Measurements from ENCODE around the gene B3GALT6.

The B3GALT6 gene

DNA sequence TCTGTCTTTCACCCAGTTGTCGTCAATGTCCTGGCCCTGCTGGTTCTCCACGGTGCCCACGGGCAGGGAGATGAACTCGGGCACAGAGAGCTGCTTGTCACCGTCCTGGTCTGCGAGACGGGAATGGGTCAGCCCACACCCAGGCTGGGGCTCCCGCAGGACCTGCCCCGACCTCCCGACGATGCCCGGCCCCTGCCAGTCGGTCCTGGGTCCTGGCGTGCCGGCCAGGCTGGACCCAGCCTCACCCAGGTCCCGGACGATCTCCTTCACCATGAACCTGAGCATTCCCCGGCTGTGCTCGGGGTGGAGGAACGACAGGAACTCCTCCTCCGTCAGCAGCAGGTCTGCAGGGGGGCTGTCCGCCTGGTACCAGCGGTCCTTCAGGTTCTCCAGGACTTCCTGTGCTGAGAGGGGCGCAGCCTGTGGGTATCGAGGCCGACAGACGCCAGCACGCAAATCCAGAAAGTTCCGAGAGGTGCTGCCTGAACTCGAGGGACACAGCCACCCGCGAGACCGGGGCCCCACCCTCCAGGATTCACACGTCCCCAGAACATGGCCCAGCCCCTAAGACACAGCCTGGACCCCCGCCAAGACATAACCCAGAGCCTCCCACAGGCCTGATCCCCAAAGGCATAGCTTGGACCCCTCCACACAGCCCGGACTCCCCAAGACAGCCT lies 13.4 kb upstream of the B3GALT6 start:
- no peak for DNase-seq (ENCODE audit: low read depth)
- H3K4me3 ChIP-seq (ENCODE audit: control insufficient read depth, low read depth, low read length) = no peak overlapping the region
- TF ChIP-seq, protein P1, sequence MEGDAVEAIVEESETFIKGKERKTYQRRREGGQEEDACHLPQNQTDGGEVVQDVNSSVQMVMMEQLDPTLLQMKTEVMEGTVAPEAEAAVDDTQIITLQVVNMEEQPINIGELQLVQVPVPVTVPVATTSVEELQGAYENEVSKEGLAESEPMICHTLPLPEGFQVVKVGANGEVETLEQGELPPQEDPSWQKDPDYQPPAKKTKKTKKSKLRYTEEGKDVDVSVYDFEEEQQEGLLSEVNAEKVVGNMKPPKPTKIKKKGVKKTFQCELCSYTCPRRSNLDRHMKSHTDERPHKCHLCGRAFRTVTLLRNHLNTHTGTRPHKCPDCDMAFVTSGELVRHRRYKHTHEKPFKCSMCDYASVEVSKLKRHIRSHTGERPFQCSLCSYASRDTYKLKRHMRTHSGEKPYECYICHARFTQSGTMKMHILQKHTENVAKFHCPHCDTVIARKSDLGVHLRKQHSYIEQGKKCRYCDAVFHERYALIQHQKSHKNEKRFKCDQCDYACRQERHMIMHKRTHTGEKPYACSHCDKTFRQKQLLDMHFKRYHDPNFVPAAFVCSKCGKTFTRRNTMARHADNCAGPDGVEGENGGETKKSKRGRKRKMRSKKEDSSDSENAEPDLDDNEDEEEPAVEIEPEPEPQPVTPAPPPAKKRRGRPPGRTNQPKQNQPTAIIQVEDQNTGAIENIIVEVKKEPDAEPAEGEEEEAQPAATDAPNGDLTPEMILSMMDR (conservative IDR thresholded peaks at IDR 0.05; ENCODE audit: control insufficient read depth, insufficient read depth, low read depth, low read length) = no peak

DNA sequence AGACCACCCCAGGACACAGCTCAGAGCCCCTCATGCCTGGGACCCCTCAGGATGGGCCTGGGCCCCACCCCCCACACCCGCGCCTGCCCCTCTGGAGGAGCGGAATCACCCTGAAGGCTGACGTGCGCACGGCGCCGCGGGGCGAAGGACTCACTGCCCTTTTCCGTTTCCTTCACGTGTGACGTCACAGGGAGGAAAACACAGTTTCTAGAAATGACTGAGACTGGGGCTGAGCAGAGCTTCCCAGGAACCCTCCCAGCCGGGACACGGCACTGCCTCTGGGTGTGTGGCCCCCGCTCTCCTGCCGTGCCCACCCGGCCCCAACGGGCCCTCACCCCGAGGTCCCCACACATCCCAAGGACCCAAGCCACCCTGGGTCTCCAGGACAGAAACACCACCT lies 12.7 kb upstream of the B3GALT6 start:
- TF ChIP-seq, protein P1 (conservative IDR thresholded peaks at IDR 0.05; ENCODE audit: control insufficient read depth, insufficient read depth, low read depth, low read length) = no peak
- no peak for DNase-seq (ENCODE audit: low read depth)
- H3K4me3 ChIP-seq (ENCODE audit: control insufficient read depth, low read depth, low read length) = no peak overlapping the region

DNA sequence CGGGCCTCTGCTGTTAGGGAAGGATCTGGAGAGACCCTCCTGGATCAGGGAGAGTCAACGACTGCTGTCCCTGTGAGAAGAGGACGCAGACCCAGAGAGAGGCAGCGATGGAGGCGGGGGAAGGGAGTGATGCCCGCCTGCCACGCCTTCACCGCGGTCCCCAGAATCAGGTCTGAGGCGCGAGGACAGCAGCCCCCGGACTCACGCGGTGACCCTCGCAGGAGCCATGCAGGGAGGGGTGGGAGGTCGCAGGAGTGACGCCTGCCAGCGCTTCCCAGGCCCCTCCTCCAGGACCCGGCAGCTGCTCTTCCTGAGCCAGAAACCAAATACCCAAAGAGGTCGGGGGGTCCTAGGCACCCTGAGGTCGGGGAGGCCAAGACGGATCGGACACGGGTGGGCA lies 11.8 kb upstream of the B3GALT6 start:
- no peak overlapping the region for H3K4me3 ChIP-seq (ENCODE audit: control insufficient read depth, low read depth, low read length)
- TF ChIP-seq, protein P1 (conservative IDR thresholded peaks at IDR 0.05; ENCODE audit: control insufficient read depth, insufficient read depth, low read depth, low read length) = no peak
- no peak for DNase-seq (ENCODE audit: low read depth)

DNA sequence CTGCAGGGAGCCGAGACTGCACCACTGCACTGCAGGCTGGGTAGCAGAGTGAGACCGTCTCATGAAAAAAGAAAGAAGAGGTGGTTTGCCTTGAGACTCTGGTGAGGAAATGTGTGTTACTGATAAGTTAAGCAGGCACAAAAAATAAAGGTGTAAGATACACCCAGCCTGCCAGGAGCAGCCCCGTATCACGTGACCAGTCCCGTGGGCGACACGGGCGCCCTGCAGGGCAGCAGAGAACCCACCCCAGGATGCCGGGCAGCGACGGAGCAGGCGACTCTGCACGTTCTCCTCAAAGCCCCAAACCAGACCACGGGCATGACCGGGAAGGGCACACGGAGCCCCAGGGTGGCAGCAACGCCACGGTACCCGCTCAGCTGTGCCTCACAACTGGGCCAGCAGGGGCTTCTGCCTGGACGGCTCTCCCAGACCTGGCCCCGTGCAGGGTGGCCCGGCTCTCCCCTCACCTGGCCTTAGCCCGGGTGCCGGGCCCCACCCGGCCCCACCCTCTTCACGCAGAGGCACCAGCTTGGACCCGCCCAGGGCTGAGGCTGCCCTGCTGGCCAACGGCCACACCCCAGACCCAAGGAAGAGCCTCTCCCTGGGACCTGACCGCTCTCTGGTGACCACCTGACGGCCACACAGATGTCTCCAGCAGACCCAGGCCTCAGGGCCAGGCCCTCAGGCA lies 10.0 kb upstream of the B3GALT6 start:
- H3K4me3 ChIP-seq (ENCODE audit: control insufficient read depth, low read depth, low read length) = no peak overlapping the region
- DNase-seq (ENCODE audit: low read depth) = no peak
- TF ChIP-seq, protein P1 (conservative IDR thresholded peaks at IDR 0.05; ENCODE audit: control insufficient read depth, insufficient read depth, low read depth, low read length) = no peak

DNA sequence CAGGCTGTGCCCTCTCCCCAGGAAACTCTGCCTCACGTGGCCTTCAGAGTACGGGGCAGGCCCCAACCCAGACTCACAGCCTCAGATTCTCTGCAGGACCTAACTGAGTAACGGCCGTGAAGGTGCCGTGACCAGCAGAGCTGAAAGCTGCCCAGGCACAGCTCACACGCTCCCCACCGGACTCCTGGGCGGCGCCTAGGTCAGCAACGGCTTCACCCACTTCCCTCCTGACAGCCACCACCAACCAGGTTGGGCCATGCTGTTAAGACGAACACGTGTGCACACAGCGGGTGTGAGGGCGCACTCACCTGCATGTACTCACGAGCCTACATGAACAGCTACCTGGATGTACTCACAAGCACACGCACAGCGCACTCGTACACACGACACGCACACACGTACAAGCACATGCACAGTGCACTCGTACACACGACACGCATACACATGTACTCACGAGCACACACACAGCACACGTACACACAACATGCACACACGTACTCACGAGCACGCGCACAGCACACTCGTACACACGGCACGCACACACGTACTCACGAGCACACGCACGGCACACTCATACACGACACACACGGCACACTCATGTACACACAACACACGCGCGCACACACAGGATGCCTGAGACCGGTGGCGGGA lies 9.3 kb upstream of the B3GALT6 start:
- no peak overlapping the region for H3K4me3 ChIP-seq (ENCODE audit: control insufficient read depth, low read depth, low read length)
- TF ChIP-seq, protein P1 (conservative IDR thresholded peaks at IDR 0.05; ENCODE audit: control insufficient read depth, insufficient read depth, low read depth, low read length) = no peak
- no peak for DNase-seq (ENCODE audit: low read depth)

DNA sequence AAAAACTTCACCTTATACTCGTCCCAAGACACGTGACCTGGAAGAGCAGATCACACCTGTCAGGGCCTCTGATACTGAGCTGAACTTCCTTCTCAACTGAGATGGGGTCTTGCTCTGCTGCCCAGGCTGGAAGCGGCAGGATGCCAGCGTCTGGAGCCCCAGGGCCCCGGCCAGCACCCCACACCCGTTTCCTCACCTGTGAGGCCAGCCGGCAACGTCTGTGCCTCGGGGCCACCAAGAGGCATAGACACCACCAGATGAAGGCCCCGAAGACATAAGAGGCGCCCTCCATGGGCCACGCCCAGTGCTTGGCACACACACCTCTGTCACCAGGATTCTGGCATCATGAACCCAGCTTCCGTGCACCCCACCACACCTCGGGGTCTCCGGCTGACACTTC lies 8.7 kb upstream of the B3GALT6 start:
- no peak for DNase-seq (ENCODE audit: low read depth)
- TF ChIP-seq, protein P1 (conservative IDR thresholded peaks at IDR 0.05; ENCODE audit: control insufficient read depth, insufficient read depth, low read depth, low read length) = no peak
- no peak overlapping the region for H3K4me3 ChIP-seq (ENCODE audit: control insufficient read depth, low read depth, low read length)

All from fibroblast of mammary gland (primary cell).